CD4-positive, alpha-beta T cell treated with Interleukin-17A for 1 hour (primary cell): Measurements from ENCODE around the gene PDE11A.

Source experiments
- DNase-seq: peaks from one replicate; pipeline ENCODE4 v3.0.0-alpha.2; 2020

Gene PDE11A

GRCh38 chr2:177660742-177661141 is 411.8 kb downstream of the PDE11A start:
- no peak for DNase-seq

GRCh38 chr2:177658309-177658708 is 414.3 kb downstream of the PDE11A start:
- no peak for DNase-seq

GRCh38 chr2:177651833-177652232 is 420.7 kb downstream of the PDE11A start:
- DNase-seq = no peak

GRCh38 chr2:177649568-177650518 is 422.7 kb downstream of the PDE11A start:
- DNase-seq = no peak

GRCh38 chr2:177646791-177647190 is 425.8 kb downstream of the PDE11A start:
- no peak for DNase-seq

GRCh38 chr2:177646241-177646640 is 426.3 kb downstream of the PDE11A start:
- DNase-seq = no peak

- no peak for DNase-seq
These were observed 431.2 kb downstream of the PDE11A start for GRCh38 chr2:177641331-177641730.

- DNase-seq = no peak
These were observed 432.2 kb downstream of the PDE11A start for GRCh38 chr2:177640423-177640822.

- no peak for DNase-seq
These were observed 433.2 kb downstream of the PDE11A start for GRCh38 chr2:177639262-177639914.

- no peak for DNase-seq
These were observed 434.1 kb downstream of the PDE11A start for GRCh38 chr2:177638507-177638906.

GRCh38 chr2:177636672-177637071 is 435.9 kb downstream of the PDE11A start:
- DNase-seq = no peak

GRCh38 chr2:177635696-177636095 is 436.9 kb downstream of the PDE11A start:
- DNase-seq = no peak

- no peak for DNase-seq
These were observed 438.7 kb downstream of the PDE11A start for GRCh38 chr2:177633910-177634294.

GRCh38 chr2:177633111-177633510 is 439.5 kb downstream of the PDE11A start:
- DNase-seq = no peak

- no peak for DNase-seq
These were observed 440.9 kb downstream of the PDE11A start for GRCh38 chr2:177631680-177632079.

GRCh38 chr2:177629357-177630024 is 443.1 kb downstream of the PDE11A start:
- DNase-seq = no peak

GRCh38 chr2:177628831-177629230 is 443.7 kb downstream of the PDE11A start:
- no peak for DNase-seq

GRCh38 chr2:177625744-177626650 is 446.6 kb downstream of the PDE11A start:
- DNase-seq = no peak

- DNase-seq = no peak
These were observed 450.1 kb downstream of the PDE11A start for GRCh38 chr2:177622521-177622920.

GRCh38 chr2:177619986-177620385 is 452.6 kb downstream of the PDE11A start:
- DNase-seq = no peak

- DNase-seq = no peak
These were observed 453.1 kb downstream of the PDE11A start for GRCh38 chr2:177619461-177619860.
